Measurements from ENCODE around the gene STPG1.
A peak's percentile ranks its signal among the peaks of the same experiment; 100 is the strongest.

Gene STPG1

GRCh38 chr1:24341260-24341659 is 72.3 kb downstream of the STPG1 start:
- DNase-seq (ENCODE audit: low read depth in 2 of 2), result no peak

DNA sequence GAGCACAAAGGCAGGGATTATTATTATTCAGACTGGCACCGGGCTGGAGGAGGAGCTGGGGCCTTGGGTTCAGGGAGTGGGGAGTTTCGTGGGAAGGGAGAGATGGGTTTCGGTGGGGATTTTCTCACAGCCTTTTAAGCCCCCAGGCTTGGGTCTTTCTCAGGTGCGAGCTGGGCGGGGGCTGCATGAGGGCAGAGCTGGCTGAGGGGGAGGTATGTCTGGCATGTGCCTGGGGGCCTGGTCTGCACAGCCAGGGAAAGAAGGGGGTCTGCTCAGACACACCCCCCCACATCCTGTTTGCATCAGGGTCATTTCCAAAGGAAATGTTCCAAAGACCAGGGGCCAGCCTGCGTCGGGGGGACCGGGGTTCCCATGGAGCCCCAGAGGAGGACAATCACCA is 72.8 kb downstream of the STPG1 start:
- DNase-seq (ENCODE audit: low read depth in 2 of 2), result no peak

- no peak for DNase-seq (ENCODE audit: low read depth in 2 of 2)
Observed at GRCh38 chr1:24339996-24340395, 73.6 kb downstream of the STPG1 start.

- DNase-seq (ENCODE audit: low read depth in 2 of 2), result no peak
Observed at GRCh38 chr1:24338447-24338846, 75.1 kb downstream of the STPG1 start.

- DNase-seq (ENCODE audit: low read depth in 2 of 2), result no peak
Observed at GRCh38 chr1:24337455-24337854, 76.1 kb downstream of the STPG1 start.

DNA sequence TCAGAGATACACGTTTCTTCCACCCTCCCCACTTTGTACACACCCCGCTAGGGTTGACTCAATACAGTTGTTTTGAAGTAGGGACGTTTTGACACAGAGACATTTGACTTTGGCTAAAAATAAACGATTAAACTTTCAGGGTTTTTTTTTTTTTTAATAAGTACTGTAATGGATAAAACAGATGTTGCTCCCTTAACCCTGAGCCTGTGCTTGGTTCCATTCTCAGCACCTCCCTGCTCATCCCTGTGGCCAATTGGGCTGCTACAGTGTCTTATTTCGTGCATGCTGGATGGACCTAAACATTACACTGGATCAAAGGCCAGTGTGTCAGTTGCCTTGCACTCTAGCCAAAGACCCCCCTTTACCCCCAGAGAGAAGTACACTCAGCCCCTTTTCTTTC is 77.5 kb downstream of the STPG1 start:
- no peak for DNase-seq (ENCODE audit: low read depth in 2 of 2)

DNA sequence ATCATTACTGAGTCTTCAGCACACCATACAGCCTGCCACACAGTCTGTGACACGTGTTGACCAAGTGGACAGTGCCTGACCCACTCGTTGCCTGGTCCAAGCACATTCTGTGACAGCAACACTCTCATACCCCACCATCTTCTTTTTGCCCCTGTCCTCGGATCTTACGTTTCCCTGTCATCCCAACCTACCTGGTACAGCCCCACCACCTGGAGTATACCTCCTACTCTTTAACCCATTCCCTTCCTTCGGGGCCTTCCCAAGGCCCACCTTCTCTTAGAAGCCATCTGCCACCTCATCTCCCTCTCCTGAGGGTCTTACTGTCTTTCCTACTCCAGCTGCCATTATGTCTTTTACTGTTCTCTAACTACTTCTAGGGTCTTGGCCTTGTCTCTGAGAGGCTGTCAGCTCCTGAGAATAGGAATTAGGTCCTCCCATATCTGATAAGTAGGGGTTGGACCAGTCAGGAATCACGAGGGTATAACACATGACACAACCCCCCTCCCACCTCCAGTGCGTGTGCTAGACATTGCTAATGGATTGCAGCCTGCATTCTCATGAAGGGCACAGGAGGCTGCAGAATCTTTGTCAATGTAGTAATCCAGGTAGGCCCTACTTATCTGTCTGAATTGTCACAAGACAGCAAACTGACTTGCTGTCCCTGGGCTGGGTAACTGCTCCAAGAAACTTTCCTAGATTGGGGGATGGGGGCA is 81.5 kb downstream of the STPG1 start:
- DNase-seq (ENCODE audit: low read depth in 2 of 2), result no peak

DNA sequence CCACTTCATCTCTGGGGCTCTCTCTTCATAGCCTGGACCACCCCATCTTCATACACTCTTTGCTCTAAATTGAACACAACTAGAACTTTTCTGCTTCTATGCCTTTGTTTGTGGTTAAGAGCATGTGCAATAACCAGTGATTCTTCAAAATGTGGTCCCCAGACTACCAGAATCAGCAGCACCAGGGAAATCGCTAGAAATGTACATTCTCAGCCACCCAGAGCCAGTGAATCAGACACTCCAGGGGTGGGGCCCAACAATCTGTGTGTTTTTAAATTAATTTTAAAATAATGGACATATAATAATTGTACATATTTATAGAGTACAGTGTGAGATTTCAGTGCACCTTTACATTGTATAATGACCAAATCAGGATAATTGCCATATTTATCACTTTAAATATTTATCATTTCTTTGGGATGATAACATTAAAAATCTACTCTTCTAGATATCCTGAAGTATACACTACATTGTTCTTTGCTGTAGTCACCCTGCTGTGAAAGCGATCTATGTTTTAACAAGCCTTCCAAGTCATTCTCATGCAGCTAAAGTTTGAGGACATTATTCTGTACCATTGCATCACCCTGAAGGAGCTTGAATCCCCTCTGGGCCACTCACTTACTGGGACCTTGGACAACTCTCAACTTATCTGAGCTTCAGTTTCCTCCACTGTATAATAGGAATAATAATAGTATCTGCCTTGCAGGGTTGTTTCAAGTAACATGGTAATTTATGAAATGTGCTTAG is 83.6 kb downstream of the STPG1 start:
- no peak for DNase-seq (ENCODE audit: low read depth in 2 of 2)

DNA sequence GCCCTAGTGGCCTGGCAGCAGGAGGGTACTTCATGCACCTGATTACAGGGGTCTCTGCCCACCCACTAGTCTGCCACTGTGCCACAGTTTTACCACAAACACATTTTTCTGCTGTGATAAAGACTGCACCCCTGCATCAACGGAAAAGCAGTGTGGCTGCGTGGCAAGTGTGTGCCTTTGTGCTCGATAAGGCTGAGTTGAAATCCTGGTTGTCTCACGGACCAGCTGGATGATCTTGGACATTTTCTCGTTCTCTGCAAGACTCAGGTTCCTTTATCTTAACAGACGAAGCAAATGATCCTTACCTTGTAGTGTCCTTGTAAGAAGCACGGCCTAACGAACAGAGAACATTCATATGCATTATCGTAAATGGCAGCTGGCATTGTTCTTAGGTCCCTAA is 84.3 kb downstream of the STPG1 start:
- DNase-seq (ENCODE audit: low read depth in 2 of 2), result no peak

GRCh38 chr1:24327891-24328290 is 85.7 kb downstream of the STPG1 start:
- DNase-seq (ENCODE audit: low read depth in 2 of 2), result no peak

- no peak for DNase-seq (ENCODE audit: low read depth in 2 of 2)
Observed at GRCh38 chr1:24327486-24327885, 86.1 kb downstream of the STPG1 start.

DNA sequence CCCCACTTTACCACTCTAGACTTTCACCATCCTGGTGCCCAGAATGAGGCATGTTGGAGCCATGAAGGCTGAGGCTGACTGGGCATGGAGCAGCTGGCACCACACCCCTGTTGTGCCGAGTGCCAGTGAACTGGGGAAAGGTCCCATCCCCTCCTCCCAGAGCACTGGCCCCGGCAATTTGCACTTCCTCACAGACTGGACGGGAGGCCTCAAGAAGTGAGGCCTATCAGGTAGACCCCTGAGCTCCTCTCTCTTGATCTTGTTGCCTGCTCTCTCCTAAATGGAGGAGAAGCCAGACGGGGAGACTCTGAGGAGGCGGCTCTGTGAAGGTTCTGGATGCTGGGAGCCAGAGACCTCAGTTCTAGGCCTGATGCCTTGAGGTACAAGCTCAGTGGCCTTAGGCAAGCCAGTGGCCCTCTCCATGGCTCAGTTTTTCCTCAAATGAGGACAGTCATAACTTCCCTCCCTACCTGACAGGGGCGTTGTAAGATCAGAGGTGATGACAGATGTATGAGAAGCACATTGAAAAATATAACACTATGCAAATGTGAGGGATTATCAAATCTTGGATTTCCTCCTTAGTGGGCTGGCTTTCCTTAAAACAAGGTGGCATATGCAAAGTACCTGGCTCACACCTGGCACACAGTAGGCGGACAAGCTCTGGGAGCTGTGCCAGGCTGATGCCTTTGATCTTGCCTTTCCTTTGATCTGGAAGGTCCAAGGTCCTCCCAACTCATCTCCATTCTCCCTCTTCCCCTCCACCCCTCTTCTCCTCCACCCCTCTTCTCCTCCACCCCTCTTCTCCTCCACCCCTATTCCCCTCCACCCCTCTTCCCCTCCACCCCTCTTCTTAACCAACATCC is 87.8 kb downstream of the STPG1 start:
- DNase-seq (ENCODE audit: low read depth in 2 of 2), result no peak

- no peak for DNase-seq (ENCODE audit: low read depth in 2 of 2)
Observed at GRCh38 chr1:24324903-24325302, 88.7 kb downstream of the STPG1 start.

GRCh38 chr1:24323281-24323680 is 90.3 kb downstream of the STPG1 start:
- no peak for DNase-seq (ENCODE audit: low read depth in 2 of 2)

DNA sequence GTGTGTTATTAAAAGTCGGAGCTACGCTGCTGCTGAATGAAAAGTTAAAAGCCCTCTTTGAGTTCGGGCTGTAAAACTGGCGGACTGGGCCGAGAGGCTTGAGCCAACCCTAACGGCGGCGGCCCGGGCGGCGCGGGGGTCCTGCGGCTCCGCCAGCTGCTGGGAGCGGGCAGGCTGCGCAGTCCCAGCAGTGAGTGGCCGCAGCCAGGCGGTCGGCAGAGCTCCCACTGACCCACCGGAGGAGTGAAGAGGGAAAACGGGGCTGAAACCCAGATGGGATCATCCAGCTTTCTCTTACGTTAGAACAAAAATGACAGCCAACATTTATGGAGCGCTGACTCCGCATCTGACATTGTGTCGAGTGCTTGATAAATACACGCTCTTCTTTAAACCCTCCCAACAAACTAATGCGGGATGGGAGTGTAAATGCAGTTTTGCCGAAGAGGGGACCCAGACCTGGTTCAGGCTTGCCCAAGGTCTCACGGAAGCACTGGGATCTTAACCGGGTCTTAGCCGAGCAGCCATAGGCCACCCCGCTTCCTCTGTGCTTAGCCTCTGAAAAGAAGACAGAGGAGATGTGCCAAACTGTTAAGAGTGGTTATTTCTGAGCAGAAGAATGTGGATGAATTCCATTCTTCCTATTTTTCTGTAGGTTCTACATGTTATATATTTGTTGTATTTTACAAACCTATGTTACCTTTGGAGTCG is 91.0 kb downstream of the STPG1 start:
- DNase-seq (ENCODE audit: low read depth in 2 of 2), result no peak

DNA sequence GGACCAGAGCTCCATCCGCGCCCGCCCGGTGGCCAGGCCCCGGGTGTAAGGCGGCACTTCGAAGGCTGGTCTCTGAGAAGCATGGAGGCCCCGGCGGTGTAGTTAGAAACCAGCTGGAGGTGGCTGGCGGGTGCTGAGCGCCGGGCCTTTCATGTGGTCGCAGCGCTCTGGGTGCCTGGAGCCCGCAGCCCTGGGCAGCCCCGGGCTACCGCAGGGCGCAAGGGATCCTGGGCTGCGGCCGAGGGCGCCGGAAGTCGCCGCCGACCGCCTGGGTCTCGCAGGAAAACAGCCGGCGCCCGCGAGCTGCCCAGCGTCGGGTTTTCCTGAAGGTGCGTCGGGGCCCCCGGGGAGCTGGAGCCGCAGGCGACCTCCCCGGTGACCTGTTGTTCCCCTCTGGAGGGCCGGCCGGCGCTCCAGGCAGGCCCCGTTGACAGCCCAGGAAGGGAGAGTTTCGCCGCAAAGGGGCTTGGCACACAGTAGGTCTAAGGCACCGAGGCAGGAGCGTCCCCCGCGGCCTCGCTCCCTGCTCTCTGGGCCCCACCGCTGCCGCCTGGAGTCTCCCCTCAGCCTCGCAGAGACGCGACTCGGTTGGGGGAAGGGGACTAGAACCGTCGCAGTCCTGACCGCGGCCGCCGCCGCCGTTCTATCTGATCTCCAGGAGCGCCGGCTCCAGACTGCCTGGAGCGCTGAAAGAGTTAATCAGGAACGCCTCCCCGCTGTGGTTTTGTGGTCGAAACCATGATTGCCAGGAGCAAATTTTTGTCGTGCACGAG is 91.7 kb downstream of the STPG1 start:
- peak; percentile 30 to 31 for DNase-seq (ENCODE audit: low read depth in 2 of 2)

GRCh38 chr1:24321126-24321525 is 92.5 kb downstream of the STPG1 start:
- DNase-seq (ENCODE audit: low read depth in 2 of 2), result no peak

GRCh38 chr1:24319962-24320361 is 93.6 kb downstream of the STPG1 start:
- no peak for DNase-seq (ENCODE audit: low read depth in 2 of 2)

GRCh38 chr1:24319312-24319863 is 94.2 kb downstream of the STPG1 start, which contains the start of gene GRHL3:
Gene GRHL3, plus strand, starts transcription at chr1:24319357. Its CDS starts 195 bp downstream, at chr1:24319552.
- no peak for DNase-seq (ENCODE audit: low read depth in 2 of 2)

GRCh38 chr1:24318615-24319311 is 94.8 kb downstream of the STPG1 start:
- no peak for DNase-seq (ENCODE audit: low read depth in 2 of 2)
